Fibroblast of lung (primary cell): Measurements from ENCODE around the gene PTPN7.

Experiments
- EZH2 ChIP-seq: IDR thresholded peaks from 2 replicates; pipeline ENCODE4 v1.5.1; 2012; ENCODE audit warnings: low read length, control low read depth, mild to moderate bottlenecking; ENCODE audit errors: missing control alignments
- TF ChIP-seq, protein P1 (sequence below), 2 donors: IDR thresholded peaks in 1 of 2; conservative IDR thresholded peaks in 1 of 2; 1 replicate in 1 of 2; 2 replicates in 1 of 2; pipeline ENCODE4 v1.5.1; 2011 to 2012; ENCODE audit warnings: low read length in 2 of 2, control low read depth in 1 of 2, inconsistent platforms in 1 of 2, low read depth in 1 of 2, mild to moderate bottlenecking in 1 of 2

GRCh38 chr1:202167708-202168415, 7.5 kb upstream of the PTPN7 start:
- TF ChIP-seq, protein P1, sequence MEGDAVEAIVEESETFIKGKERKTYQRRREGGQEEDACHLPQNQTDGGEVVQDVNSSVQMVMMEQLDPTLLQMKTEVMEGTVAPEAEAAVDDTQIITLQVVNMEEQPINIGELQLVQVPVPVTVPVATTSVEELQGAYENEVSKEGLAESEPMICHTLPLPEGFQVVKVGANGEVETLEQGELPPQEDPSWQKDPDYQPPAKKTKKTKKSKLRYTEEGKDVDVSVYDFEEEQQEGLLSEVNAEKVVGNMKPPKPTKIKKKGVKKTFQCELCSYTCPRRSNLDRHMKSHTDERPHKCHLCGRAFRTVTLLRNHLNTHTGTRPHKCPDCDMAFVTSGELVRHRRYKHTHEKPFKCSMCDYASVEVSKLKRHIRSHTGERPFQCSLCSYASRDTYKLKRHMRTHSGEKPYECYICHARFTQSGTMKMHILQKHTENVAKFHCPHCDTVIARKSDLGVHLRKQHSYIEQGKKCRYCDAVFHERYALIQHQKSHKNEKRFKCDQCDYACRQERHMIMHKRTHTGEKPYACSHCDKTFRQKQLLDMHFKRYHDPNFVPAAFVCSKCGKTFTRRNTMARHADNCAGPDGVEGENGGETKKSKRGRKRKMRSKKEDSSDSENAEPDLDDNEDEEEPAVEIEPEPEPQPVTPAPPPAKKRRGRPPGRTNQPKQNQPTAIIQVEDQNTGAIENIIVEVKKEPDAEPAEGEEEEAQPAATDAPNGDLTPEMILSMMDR (conservative IDR thresholded peaks at IDR 0.05 in 1 of 2, IDR thresholded peaks at IDR 0.05 in 1 of 2; ENCODE audit: low read depth in 1 of 2, low read length in 2 of 2), result no peak
- no peak for TF ChIP-seq EZH2
